Measurements from ENCODE around the gene LUC7L. TPM values are rescaled to one million over a fixed set of nuclear protein-coding genes. Genes with fewer than 3 reads are reported as not detected.
A peak's percentile ranks its signal among the peaks of the same experiment; 100 is the strongest.

The LUC7L gene, protein sequence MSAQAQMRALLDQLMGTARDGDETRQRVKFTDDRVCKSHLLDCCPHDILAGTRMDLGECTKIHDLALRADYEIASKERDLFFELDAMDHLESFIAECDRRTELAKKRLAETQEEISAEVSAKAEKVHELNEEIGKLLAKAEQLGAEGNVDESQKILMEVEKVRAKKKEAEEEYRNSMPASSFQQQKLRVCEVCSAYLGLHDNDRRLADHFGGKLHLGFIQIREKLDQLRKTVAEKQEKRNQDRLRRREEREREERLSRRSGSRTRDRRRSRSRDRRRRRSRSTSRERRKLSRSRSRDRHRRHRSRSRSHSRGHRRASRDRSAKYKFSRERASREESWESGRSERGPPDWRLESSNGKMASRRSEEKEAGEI
- 62.4 and 68.6 TPM in 2 replicates for polyA plus RNA-seq (2013)

DNA sequence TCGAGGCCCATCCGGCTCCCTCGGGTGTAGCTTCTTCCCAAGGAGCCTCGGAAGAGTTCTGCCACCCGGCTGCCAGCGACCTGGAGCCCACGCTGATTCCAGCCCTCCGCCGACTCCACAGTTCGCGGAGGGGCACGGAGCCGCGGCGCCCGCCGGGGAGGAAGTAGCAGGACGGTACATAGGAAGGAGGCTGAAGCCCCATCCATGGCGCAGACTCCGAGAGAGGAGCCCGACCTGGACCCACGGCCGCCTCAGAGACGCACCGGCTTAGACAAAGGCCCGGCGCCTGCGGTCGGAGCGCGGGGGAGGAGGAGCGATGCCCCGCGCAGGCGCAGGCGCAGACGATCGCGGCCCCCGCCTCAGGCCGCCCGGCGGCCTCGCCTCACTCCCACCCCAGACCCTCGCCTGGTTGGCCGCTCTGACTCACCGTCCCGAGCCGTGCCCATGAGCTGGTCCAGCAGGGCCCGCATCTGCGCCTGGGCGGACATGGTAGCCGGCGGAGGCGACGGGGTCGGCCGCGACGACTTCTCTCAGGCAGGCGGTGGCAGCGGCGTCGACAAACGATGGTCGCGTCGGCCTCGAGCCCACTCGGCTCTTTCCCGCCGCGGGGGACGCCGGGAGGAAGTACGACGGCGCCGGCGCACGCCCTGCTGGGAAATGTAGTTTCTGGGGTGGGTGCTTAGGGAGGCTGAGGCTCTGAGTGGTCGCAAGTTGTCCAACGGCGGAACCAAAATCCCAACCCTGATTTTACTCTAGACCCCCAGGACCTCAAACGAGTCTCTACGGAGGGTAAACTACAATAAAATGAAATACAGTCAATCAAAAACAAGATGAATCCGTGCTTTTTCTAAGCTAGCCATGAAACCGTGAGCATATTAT, at the start of gene LUC7L:
Gene LUC7L, minus strand, starts transcription at position 598 of the 879 bp plus-strand sequence. Its CDS starts 110 bp downstream, at position 488.
- Histone ChIP-seq H3K4ac (ENCODE audit: low read depth, low read length) (peak within 1 kb of the TSS; percentile 94), H2BK12ac (ENCODE audit: low read length) (no peak within 1 kb of the TSS), H3K9me3 (ENCODE audit: insufficient read depth, low read depth, low read length) (no peaks in the 10 kb centered on the region), H3K4me3 (ENCODE audit: low read depth, low read length) (peak within 1 kb of the TSS; percentile 100), H2BK120ac (ENCODE audit: insufficient read depth, low read length, poor library complexity) (peak within 1 kb of the TSS; percentile 69), H3K36me3 (ENCODE audit: control insufficient read depth in 1 of 2, insufficient read depth in 2 of 2, low read length in 2 of 2) (peaks cover 12 to 24% of the 10 kb centered on the region in 2 experiments), H3K18ac (ENCODE audit: low read length) (peak within 1 kb of the TSS; percentile 99), H3K79me1 (ENCODE audit: low read length) (peaks cover 7% of the 10 kb centered on the region), H3K79me2 (ENCODE audit: control insufficient read depth, insufficient read depth, low read length, poor library complexity) (peaks cover 7% of the 10 kb centered on the region), H4K8ac (ENCODE audit: low read depth, low read length) (peak within 1 kb of the TSS; percentile 87), H3K4me1 (ENCODE audit: control insufficient read depth in 1 of 2, insufficient read depth in 2 of 2, low read length in 2 of 2) (no peaks in the 10 kb centered on the region), H3K4me2 (ENCODE audit: low read length) (peak within 1 kb of the TSS; percentile 66), H4K12ac (ENCODE audit: low read depth, low read length) (peak within 1 kb of the TSS; percentile 90), H3K27ac (ENCODE audit: low read depth, low read length) (peak within 1 kb of the TSS; percentile 95), H2BK5ac (ENCODE audit: low read depth, low read length, poor library complexity) (peak within 1 kb of the TSS; percentile 85), H3K9ac (ENCODE audit: low read length) (peak within 1 kb of the TSS; percentile 100), H4K91ac (ENCODE audit: low read depth, low read length) (peak within 1 kb of the TSS; percentile 86), H3K23ac (ENCODE audit: low read length) (no peak within 1 kb of the TSS), H3K27me3 (ENCODE audit: insufficient read depth, low read length) (no peaks in the 10 kb centered on the region), H3K14ac (ENCODE audit: low read length) (peak within 1 kb of the TSS; percentile 98), H2AFZ (ENCODE audit: insufficient read depth, low read length, poor library complexity) (peak within 1 kb of the TSS; percentile 64), H2AK5ac (ENCODE audit: low read length) (peak within 1 kb of the TSS; percentile 73)
- DNase-seq: peak; percentile 86 to 89
- WGBS (ENCODE audit: extremely low coverage, insufficient coverage, insufficient read length): no CpG with 5 or more reads among the region's 88 CpGs

GRCh38 chr16:278863-279366, 49.7 kb upstream of the LUC7L start:
- Histone ChIP-seq H4K8ac (ENCODE audit: low read depth, low read length) (no peak overlapping the region), H3K18ac (ENCODE audit: low read length) (no peak overlapping the region), H3K4me3 (ENCODE audit: low read depth, low read length) (no peak overlapping the region), H2BK12ac (ENCODE audit: low read length) (no peak overlapping the region), H3K14ac (ENCODE audit: low read length) (no peak overlapping the region), H4K91ac (ENCODE audit: low read depth, low read length) (no peak overlapping the region), H3K27ac (ENCODE audit: low read depth, low read length) (no peak overlapping the region), H2BK120ac (ENCODE audit: insufficient read depth, low read length, poor library complexity) (no peak overlapping the region), H3K9me3 (ENCODE audit: insufficient read depth, low read depth, low read length) (peaks cover 4% of the 10 kb centered on the region), H3K27me3 (ENCODE audit: insufficient read depth, low read length) (peaks cover 40% of the 10 kb centered on the region), H3K4ac (ENCODE audit: low read depth, low read length) (no peak overlapping the region), H3K4me1 (ENCODE audit: control insufficient read depth in 1 of 2, insufficient read depth in 2 of 2, low read length in 2 of 2) (peaks cover 0 to 6% of the 10 kb centered on the region in 2 experiments), H2BK5ac (ENCODE audit: low read depth, low read length, poor library complexity) (no peak overlapping the region), H2AK5ac (ENCODE audit: low read length) (no peak overlapping the region), H2AFZ (ENCODE audit: insufficient read depth, low read length, poor library complexity) (no peak overlapping the region), H3K36me3 (ENCODE audit: control insufficient read depth in 1 of 2, insufficient read depth in 2 of 2, low read length in 2 of 2) (no peaks in the 10 kb centered on the region), H3K23ac (ENCODE audit: low read length) (no peak overlapping the region), H3K79me2 (ENCODE audit: control insufficient read depth, insufficient read depth, low read length, poor library complexity) (no peaks in the 10 kb centered on the region), H3K79me1 (ENCODE audit: low read length) (no peaks in the 10 kb centered on the region), H4K12ac (ENCODE audit: low read depth, low read length) (no peak overlapping the region), H3K9ac (ENCODE audit: low read length) (no peak overlapping the region), H3K4me2 (ENCODE audit: low read length) (no peak overlapping the region)
- no peak for DNase-seq
- WGBS (ENCODE audit: extremely low coverage, insufficient coverage, insufficient read length): no CpG with 5 or more reads among the region's 6 CpGs

- Histone ChIP-seq H3K18ac (ENCODE audit: low read length) (no peak overlapping the region), H3K4me3 (ENCODE audit: low read depth, low read length) (no peak overlapping the region), H3K14ac (ENCODE audit: low read length) (no peak overlapping the region), H2AFZ (ENCODE audit: insufficient read depth, low read length, poor library complexity) (no peak overlapping the region), H2BK5ac (ENCODE audit: low read depth, low read length, poor library complexity) (no peak overlapping the region), H3K4me1 (ENCODE audit: control insufficient read depth in 1 of 2, insufficient read depth in 2 of 2, low read length in 2 of 2) (peaks cover 0 to 6% of the 10 kb centered on the region in 2 experiments), H2BK12ac (ENCODE audit: low read length) (no peak overlapping the region), H3K27ac (ENCODE audit: low read depth, low read length) (no peak overlapping the region), H3K36me3 (ENCODE audit: control insufficient read depth in 1 of 2, insufficient read depth in 2 of 2, low read length in 2 of 2) (no peaks in the 10 kb centered on the region), H3K79me2 (ENCODE audit: control insufficient read depth, insufficient read depth, low read length, poor library complexity) (no peaks in the 10 kb centered on the region), H2AK5ac (ENCODE audit: low read length) (no peak overlapping the region), H2BK120ac (ENCODE audit: insufficient read depth, low read length, poor library complexity) (no peak overlapping the region), H3K79me1 (ENCODE audit: low read length) (no peaks in the 10 kb centered on the region), H3K9me3 (ENCODE audit: insufficient read depth, low read depth, low read length) (peaks cover 2% of the 10 kb centered on the region), H3K27me3 (ENCODE audit: insufficient read depth, low read length) (peaks cover 36% of the 10 kb centered on the region), H3K23ac (ENCODE audit: low read length) (no peak overlapping the region), H3K4ac (ENCODE audit: low read depth, low read length) (no peak overlapping the region), H4K8ac (ENCODE audit: low read depth, low read length) (no peak overlapping the region), H3K9ac (ENCODE audit: low read length) (no peak overlapping the region), H3K4me2 (ENCODE audit: low read length) (no peak overlapping the region), H4K12ac (ENCODE audit: low read depth, low read length) (no peak overlapping the region), H4K91ac (ENCODE audit: low read depth, low read length) (no peak overlapping the region)
- DNase-seq: peak; percentile 45 to 77
- no CpG with 5 or more reads among the region's 20 CpGs for WGBS (ENCODE audit: extremely low coverage, insufficient coverage, insufficient read length)
Observed at GRCh38 chr16:276426-277077, 47.3 kb upstream of the LUC7L start.

GRCh38 chr16:275786-276232, 46.6 kb upstream of the LUC7L start, which contains the start of gene RGS11:
RGS11 (minus strand) TSS chr16:275944; CDS start chr16:275911, 33 bp downstream.
- H3K9me3 ChIP-seq (ENCODE audit: insufficient read depth, low read depth, low read length): peaks cover 3% of the 10 kb centered on the region

More at GRCh38 chr16:275786-276232, 46.6 kb upstream of the LUC7L start, which contains the start of gene RGS11:
- H3K79me1 ChIP-seq (ENCODE audit: low read length): no peaks in the 10 kb centered on the region
- H2BK12ac ChIP-seq (ENCODE audit: low read length): no peak within 1 kb of the TSS
- no peak within 1 kb of the TSS for H3K14ac ChIP-seq (ENCODE audit: low read length)
- H3K79me2 ChIP-seq (ENCODE audit: control insufficient read depth, insufficient read depth, low read length, poor library complexity): no peaks in the 10 kb centered on the region
- no peak within 1 kb of the TSS for H3K23ac ChIP-seq (ENCODE audit: low read length)
- H2AFZ ChIP-seq (ENCODE audit: insufficient read depth, low read length, poor library complexity): no peak within 1 kb of the TSS
- no peak within 1 kb of the TSS for H4K12ac ChIP-seq (ENCODE audit: low read depth, low read length)
- H2BK120ac ChIP-seq (ENCODE audit: insufficient read depth, low read length, poor library complexity): no peak within 1 kb of the TSS
- H2BK5ac ChIP-seq (ENCODE audit: low read depth, low read length, poor library complexity): no peak within 1 kb of the TSS
- no peak within 1 kb of the TSS for H4K8ac ChIP-seq (ENCODE audit: low read depth, low read length)
- DNase-seq: no peak
- H4K91ac ChIP-seq (ENCODE audit: low read depth, low read length): no peak within 1 kb of the TSS
- H3K4ac ChIP-seq (ENCODE audit: low read depth, low read length): no peak within 1 kb of the TSS
- H3K36me3 ChIP-seq (ENCODE audit: control insufficient read depth in 1 of 2, insufficient read depth in 2 of 2, low read length in 2 of 2): no peaks in the 10 kb centered on the region
- H3K9ac ChIP-seq (ENCODE audit: low read length): no peak within 1 kb of the TSS
- H3K27ac ChIP-seq (ENCODE audit: low read depth, low read length): no peak within 1 kb of the TSS
- peak within 1 kb of the TSS; percentile 29 for H3K4me3 ChIP-seq (ENCODE audit: low read depth, low read length)
- H3K18ac ChIP-seq (ENCODE audit: low read length): no peak within 1 kb of the TSS
- WGBS (ENCODE audit: extremely low coverage, insufficient coverage, insufficient read length): no CpG with 5 or more reads among the region's 56 CpGs
- H2AK5ac ChIP-seq (ENCODE audit: low read length): no peak within 1 kb of the TSS
- peaks cover 0 to 6% of the 10 kb centered on the region in 2 experiments for H3K4me1 ChIP-seq (ENCODE audit: control insufficient read depth in 1 of 2, insufficient read depth in 2 of 2, low read length in 2 of 2)
- H3K27me3 ChIP-seq (ENCODE audit: insufficient read depth, low read length): peaks cover 28% of the 10 kb centered on the region
- peak within 1 kb of the TSS; percentile 76 for H3K4me2 ChIP-seq (ENCODE audit: low read length)
